Stimulated activated CD8-positive, alpha-beta memory T cell treated with anti-CD3 and anti-CD28 coated beads, Interleukin-15, amount 100 ng/mL, for 4 hours (primary cell): ENCODE measurements around the gene SHANK3.
A peak's percentile ranks its signal among the peaks of the same experiment; 100 is the strongest.
"Not testable (repeated sequence)": the region's sequence is repeated elsewhere in the genome, so short reads cannot be mapped to it uniquely, and the experiment has no call there.

Experiments
- DNase-seq, 2 donors: peaks; one replicate each; pipeline ENCODE4 v3.0.0-alpha.2; 2020; ENCODE audit warnings: low read depth in 2 of 2

SHANK3 gene

DNA sequence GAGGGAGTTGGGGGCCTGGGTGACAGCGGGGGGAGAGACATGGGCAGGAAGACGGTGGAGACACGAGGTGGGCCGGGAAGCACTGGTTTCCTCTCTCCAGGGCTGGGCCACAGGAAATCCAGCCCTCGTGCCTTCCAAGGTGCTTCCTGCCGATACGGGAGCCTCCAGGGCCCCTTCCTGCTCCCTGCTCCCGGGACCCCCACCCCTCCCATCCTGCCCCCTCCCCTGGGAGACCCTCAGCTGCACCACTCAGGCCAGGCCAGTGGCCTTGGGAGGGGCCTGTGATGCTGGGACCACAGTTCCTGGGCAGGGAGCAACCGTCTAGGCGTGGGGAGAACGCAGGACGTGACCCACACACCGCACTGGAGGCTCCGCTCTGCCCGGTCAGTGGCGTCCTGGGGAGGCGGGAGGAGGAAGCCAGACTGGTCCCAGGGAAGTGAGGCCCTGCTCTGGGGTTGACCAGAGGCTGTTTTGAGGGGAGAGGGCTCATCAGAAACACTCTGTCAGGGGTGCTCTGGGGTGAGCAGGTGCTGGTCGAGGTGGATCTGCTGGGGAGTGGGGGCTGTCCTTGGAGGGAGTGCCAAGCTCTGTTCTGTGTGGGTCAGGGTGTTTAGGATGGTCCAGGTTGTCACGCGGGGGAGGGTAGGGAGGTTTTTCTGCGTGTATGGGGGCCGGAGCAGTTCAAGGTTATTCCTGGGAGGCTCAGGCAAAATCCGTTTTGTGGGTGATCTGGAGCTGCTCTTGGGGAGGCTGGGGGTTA lies at the start of gene SHANK3:
Gene SHANK3, plus strand, starts transcription at position 353 of the 760 bp plus-strand sequence.
- no peak for DNase-seq

GRCh38 chr22:50624347-50625130 lies 48.1 kb upstream of the SHANK3 start:
- DNase-seq, result no peak

DNA sequence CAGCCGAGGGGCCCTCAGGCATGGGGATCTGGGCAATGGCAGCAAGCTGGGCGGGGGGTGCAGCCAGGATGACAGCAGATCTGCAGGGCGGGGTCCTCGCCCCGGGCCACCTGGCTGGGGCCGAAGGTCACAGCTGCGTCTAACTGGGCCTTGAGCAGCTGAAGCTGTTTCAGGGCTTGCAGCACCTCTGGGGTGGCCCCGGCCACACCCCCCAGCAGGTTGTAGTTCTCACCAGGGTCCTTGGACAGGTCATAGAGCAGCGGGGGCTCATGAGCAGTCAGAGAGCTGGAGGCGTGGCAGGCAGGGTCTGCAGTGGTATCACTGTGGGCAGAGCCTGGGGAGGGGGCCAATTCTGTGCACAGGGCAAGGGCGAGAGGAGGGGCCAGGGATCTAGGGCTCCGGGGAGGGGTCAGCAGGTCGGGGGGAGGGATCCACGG lies 47.5 kb upstream of the SHANK3 start:
- no peak for DNase-seq

- DNase-seq, result no peak
These were observed 46.9 kb upstream of the SHANK3 start for GRCh38 chr22:50625568-50626313.

GRCh38 chr22:50626314-50626849 lies 46.2 kb upstream of the SHANK3 start:
- DNase-seq, result no peak

DNA sequence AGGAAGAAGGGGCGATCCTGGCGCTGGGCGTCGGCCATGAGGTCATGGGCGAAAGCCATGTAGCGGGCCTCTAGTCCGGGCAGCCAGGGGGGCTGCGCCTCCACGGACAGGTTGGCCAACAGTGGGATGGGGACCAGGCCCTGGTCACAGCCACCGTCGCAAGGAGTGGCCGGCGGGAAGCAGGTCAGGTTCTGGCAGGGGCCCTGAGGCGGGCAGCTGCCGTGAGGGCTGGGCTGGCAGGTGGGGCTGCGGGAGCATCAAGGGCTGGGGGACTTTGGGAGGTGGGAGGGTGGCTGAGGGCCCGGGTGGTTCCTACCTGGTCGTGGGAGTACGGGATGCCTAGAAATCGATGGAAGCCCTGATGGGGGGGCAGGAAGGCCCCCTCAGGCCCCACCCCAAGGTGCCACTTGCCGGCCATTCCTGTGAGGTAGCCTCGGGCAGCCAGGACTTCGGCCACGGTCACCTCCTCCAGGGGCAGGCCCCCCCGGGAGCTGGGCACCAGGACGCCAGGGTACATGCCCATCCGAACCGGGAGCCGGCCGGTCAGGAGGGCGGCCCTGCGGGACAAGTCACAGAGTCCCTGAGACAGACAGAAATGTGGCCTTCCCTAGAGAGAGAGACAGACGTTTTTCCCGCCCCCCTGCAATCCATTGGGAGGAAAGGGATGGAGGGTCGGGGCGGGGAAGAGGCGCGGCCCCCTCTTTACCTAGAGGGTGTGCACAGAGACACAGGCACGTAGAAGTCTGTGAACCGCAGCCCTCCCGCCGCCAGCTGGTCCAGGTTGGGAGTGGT lies 45.6 kb upstream of the SHANK3 start:
- DNase-seq, result no peak

DNA sequence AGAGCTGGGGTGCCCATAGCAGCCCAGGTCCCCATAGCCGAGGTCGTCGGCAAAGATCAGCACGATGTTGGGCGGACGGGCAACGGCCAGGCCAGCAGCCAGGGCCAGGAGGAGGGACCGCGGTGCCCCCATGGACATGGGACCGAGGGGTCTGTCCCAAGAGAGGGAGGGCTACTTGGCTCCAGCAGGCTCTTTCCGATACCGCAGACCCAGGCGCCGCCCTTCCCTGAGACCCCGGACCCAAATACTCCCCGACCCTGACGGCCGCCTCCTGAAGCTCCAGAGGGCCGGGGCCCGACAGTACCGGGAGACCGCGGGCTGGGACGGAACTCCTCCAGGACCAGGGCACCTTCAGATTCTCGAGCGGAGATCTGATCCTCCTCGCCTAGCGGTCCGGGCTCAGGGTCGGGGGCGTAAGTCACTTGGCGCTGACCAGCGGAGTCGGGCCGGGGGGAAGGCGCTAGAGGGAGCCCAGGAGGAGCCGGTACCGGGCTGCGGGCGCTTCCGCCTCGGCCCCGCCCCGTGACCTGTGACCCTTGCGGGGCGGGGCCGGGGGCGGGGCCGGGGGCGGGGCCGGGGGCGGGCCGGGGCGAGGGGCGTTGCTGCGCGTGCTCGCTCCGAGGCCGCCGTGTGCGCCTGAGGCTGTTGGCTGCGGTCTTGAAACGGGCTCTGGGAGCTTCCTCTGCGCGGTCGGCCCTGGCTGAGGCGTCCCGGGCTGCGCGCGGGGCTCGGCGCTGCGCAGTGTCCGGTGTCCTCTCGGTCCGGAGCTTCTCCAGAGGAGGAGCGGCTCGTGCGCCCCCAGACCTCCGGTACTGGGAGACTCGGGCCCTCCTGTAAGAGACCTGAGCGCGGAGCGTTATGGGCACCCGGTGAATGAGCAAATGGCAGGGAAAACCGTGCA lies 44.7 kb upstream of the SHANK3 start, which contains the start of gene ARSA:
Gene ARSA, minus strand, starts transcription at position 511 of the 901 bp plus-strand sequence. Its CDS starts 373 bp downstream, at position 138.
- peak; percentile 58 to 61 for DNase-seq

- no peak for DNase-seq
These were observed 44.0 kb upstream of the SHANK3 start for GRCh38 chr22:50628543-50629134.

- DNase-seq, result no peak
These were observed 42.2 kb upstream of the SHANK3 start for GRCh38 chr22:50630376-50630775.

GRCh38 chr22:50633086-50633485 lies 39.5 kb upstream of the SHANK3 start:
- no peak for DNase-seq

GRCh38 chr22:50633771-50634170 lies 38.9 kb upstream of the SHANK3 start:
- DNase-seq, result no peak

DNA sequence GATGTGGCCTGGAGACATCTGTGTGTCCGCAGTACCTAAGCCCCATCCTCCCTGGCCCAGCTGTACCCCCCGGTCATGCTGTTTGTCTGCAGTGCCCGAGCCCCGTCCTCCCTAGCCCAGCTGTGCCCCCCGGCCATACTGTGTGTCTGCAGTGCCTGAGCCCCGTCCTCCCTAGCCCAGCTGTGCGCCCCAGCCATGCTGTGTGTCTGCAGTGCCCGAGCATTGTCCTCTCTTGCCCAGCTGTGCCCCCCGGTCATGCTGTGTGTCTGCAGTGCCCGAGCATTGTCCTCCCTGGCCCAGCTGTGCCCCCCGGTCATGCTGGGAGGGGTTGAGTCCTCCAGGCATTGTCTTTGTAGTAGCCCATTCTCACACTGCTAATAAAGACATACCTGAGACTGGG lies 37.0 kb upstream of the SHANK3 start:
- DNase-seq, result no peak

DNA sequence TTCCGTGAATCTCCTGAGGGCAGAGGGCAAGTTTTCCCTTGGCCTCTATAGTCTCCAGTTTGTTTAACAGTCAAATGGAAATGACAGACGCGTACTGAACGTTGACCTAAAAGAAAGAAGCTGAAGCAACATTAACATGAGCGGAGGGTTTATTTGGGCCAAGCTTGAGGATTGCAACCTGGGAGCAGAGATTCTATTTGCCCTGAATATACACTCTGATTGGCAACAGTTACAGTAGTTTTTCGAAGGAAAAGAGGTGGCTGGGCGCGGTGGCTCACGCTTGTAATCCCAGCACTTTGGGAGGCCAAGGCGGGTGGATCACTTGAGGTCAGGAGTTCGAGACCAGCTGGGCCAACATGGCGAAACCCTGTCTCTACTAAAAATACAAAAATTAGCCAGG lies 32.3 kb upstream of the SHANK3 start:
- not testable (repeated sequence) for DNase-seq

DNA sequence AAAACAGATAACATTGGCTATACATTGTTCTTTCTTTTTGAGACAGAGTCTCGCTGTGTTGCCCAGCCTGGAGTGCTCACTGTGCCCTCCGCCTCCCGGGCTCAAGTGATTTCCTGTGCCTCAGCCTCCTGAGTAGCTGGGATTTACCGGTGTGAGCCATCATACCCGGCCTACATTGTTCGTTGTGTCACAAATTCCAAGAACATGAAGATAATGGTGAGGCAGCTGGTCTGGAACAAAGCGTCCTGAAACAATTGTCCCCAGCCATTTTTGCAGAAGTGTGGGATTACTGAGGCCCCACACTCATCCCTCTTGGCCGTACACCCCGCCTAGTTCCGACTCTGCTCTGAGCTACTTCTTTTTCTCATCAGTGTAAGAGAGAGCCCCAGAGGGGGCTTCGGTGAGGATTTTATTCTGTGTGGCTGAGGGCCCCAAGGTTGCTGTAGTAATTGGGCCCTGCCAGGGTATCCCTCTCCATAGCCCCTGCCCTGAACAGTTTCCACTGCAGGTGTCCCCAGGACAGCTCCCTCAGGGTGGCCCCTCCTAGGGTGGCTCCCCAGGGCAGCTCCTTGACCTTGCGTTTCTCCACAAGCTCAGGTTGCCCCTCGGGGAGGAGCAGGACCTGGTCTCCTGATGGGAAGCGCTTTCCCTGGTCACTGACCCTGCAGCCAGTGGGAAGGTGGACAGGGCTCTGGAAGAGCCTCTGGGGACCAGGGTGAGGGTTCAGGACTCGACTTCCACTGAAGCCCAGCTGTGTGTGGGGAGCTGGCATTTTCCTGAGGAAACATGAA lies 31.6 kb upstream of the SHANK3 start:
- DNase-seq, result no peak

DNA sequence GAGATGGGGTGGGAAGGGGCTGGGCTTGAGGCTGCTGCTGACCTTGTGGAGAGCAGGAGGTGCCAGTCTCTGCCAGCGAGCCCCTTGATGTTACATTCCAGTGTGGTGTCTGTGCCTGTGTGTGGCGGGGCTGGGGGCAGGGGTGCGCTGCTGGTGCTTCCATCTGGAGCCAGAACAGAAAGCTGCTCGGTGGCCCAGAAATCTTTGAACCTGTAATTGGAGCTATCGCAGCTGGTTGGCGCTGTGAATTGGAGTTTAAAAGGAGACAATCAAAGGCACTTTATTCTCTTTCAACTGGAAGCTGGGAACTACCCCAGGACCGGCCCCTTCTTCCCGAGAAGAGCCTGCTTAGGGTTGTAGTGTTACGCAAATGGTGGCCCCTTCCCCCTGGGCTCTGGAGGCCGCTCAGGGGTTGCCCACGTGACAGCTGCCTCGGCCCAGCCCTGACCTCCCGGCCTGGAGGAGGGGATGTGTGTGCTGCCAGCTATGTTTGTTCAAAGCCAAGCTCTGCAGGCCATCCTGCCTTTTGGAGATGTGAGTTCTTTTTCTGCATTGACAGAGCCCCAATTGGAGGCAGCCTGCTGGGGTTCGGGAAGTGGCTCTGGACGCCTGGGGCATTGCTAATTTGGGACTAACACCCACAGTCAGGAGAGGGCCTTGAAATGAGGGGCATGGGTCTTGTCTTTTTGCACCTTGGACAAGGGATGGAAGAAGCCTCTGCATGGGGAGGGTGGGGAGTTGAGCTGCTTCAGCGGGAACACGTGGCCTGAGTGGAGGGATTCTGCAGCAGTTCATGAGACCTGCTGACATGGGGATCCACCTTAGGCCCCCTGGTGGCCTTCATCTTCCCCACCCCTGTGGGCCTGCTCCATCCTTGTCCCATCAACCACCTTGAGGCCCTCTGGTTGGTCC lies 30.7 kb upstream of the SHANK3 start:
- no peak for DNase-seq

DNA sequence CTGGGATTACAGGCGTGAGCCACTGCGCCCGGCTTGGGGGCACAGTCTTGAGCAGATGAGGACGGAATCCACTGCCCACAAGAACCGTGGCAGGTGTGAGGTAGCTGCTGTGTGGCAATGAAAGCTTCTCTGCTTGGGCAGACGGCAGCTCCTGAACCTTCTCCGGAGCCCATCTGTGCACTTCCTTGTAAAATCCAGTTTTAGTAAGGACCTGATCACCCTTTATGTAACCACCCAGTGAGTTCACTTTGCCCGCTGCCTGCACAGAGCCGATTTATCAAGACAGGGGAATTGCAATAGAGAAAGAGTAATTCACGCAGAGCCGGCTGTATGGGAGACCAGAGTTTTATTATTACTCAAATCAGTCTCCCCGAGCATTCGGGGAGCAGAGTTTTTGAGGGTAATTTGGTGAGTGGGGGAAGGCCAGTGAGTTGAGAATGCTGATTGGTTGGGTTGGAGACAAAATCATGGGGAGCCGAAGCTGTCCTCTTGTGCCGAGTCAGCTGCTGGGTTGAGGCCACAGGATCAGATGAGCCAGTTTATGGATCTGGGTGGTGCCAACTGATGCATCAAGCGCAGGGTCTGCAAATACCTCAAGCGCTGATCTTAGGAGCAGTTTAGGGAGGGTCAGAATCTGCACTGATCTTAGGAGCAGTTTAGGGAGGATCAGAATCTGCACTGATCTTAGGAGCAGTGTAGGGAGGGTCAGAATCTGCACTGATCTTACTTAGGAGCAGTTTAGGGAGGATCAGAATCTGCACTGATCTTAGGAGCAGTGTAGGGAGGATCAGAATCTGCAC lies 29.4 kb upstream of the SHANK3 start:
- DNase-seq, result not testable (repeated sequence)

DNA sequence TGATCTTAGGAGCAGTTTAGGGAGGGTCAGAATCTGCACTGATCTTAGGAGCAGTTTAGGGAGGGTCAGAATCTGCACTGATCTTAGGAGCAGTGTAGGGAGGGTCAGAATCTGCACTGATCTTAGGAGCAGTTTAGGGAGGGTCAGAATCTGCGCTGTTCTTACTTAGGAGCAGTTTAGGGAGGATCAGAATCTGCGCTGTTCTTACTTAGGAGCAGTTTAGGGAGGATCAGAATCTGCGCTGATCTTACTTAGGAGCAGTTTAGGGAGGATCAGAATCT lies 28.9 kb upstream of the SHANK3 start:
- not testable (repeated sequence) for DNase-seq
